SIG-M5 treated with dmso at 0.1 percent for 504 hours (cell line): ENCODE data around the gene C20orf144.

Experiments
- DNase-seq: peaks from one replicate; lab custom pipeline; 2025; ENCODE audit not compliant: unreplicated experiment; lab: John Stamatoyannopoulos, UW

C20orf144 gene

DNA sequence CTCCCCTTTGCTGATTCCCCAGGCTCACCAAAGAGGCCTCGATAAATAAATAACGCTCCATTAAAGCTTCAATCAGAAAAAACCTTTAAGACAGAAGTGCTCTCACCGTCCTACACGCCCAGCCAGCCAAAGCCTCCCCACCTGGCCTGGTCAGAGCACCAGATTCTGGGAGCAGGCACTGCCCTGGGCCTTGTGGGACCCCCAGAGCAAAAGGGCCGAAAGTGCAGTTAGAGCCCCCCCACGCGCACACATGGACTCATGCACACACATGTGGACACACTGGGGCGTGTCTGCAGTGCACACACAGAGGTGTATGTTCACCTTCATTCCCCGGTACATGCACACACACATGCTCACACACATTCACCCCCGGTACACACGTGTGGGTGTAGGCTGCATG lies 14.0 kb downstream of the C20orf144 start:
- DNase-seq: no peak

DNA sequence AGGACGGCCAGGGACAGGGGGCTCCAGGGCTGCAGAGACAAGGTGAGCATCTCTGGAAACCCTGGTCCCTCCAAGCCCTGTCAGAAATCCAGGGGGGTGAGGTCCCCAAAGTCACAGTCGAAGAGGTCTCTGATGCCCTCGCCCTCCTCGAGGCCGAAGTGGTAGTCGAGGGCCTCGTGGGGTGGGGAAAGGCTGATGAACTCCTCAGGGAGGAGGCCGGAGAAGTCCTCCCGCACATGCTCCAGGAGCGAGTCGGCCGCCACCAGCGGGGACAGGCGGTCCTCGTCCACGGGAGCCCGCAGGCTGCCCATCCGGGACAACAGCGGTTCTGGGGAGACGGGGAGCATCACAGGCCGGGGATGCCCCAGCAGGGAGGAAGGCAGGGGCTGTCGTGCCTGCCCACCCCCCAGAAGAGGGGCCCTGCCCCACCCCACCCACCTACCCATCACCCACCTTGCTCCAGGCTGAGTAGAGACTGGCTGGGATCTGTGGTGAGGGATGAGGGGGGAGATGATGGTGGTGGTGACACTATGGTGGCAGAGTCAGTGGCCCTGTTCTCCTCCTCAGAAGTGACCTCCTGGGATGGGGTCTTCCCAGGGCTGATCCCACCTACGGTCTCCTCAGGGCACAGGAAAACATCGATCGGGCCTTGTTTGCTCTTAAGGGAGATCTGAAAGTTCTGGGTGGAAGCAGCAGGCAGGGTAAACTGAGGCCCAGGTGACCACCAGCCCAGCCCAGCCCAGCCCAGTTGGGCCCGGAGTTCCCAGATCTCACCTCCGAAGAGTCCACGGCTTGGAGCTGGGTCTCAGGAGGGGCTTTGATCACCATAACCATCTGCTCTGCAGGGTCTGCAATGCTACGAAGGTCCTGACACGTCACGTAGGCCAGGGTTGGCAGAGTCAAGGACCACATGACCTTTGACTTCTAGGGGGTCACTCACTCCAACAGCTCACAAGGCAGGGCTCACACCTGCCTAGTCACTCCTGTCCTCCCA lies 14.8 kb downstream of the C20orf144 start:
- no peak for DNase-seq

GRCh38 chr20:33677991-33678702 lies 16.0 kb downstream of the C20orf144 start:
- DNase-seq: no peak

DNA sequence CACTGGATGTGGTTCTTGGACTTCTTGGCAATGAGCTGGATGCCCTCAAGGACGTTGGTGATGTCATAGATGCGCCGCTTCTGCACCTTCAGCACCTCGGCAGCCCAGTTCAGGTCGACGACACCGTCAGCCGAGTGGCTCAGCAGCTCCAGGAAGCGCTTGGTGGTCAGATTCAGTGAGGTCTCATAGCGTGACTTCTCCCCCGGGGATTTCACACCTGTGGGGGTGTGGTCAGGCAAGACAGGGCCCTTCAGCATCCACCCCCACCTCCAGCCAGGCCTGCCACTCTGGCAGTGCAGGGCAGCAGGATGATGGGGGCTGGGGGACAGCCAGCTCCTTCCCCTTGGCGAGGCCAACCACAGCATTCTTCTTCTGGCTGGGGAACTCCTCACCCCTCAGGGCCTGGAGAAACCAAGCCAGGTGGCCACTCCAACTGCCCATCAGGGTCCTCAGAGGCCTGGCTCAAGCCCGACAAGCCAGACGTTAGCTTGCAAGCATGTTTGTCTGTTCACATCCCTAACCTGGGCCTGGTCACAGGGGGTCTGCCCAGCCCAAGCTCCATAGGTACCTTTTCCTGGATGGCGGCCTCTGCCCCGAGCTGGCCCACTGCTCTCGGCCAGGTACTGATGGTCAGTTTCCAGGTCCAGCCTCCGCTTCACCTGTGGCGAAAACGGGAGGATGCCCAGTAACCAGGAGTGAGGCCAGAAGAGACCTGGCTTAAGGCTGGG lies 17.8 kb downstream of the C20orf144 start:
- DNase-seq: no peak

DNA sequence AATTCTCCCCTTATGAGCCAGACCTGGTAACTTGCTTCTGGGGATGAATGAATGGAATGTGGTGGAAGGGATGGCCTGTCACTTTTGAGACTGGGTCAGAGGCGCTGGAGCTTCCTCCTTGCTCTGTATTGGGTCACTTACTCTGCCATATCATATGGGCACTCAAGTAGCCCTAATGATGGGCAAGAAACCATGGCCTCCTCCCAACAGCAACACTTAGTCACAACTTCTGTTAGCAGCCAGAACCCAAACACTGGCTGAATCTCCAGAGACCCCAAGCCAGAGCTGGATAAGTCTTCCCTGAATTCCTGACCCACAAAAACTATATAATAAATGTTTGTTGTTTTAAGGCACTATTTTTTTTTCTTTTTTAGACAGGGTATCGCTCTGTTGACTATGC lies 18.6 kb downstream of the C20orf144 start:
- DNase-seq: no peak

- DNase-seq: no peak
Measured at GRCh38 chr20:33681288-33681687, 19.2 kb downstream of the C20orf144 start.

DNA sequence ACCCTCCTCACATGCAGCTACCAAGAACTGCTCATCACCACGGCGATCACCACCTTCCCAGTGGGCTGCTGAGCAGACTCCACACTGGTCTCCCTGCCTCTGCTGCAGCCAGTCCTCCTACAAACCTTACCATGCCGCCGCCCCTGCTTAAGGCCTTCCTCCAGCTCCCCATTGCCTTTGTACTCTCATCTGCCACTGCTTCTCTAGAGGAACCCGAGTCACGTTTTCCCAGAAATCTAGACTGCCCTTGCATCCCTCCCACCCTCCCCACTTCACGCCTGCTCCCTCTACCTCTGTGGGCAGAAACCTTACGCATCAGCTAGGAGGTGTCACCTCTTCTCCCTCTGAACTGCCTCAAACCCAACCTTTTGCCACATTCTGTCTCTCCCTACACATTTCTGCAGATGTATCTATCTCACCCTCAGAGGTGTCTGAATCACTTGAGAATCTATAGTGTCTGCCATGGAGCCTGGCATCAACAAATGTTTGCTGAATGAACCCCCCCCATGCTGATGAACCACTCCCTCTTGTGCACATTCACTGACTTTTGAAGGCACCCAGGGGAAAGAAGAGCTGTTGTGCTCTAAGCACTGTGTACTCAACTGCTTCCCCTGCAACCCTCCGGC lies 19.7 kb downstream of the C20orf144 start:
- DNase-seq: no peak

DNA sequence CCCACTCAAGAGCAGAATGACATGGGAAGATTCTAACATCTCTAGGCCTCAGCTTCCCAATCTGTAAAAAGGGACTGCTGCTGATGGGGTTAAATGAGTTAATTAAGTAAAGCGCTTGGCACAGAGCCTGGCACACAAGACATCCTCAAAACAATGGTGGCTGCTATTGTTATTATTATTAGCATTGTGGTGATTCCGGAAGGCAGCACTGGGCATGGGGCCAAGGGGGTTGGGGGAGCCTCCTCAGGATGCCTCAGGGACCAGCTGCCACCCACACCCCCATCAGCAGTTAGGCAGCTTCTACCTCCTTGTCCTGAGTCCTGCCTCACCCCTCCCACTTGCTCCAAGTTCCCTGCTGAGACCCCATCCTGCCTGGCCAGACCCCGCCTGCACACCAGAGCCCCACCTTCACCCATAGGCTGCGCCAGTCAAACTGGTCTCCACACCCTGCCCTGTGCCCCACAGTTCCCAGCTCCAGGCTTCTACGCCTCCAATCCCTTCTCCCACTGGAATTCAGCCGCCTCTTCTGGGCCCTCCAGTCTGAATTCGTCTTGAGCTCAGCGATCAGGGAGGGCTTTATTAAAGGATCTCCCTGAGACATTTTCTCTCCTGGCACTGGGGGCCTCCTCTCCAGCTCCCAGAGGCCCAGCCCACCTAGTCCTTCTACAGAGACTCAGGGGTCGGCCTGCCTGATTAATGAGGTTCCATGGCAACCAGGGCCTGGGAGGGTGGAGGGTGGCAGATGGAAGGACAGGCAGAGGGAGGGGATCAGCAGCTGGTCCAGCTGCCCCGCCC lies 22.6 kb downstream of the C20orf144 start:
- DNase-seq: no peak

- peak; percentile 68 for DNase-seq
Measured at GRCh38 chr20:33685328-33686099, 23.4 kb downstream of the C20orf144 start.

DNA sequence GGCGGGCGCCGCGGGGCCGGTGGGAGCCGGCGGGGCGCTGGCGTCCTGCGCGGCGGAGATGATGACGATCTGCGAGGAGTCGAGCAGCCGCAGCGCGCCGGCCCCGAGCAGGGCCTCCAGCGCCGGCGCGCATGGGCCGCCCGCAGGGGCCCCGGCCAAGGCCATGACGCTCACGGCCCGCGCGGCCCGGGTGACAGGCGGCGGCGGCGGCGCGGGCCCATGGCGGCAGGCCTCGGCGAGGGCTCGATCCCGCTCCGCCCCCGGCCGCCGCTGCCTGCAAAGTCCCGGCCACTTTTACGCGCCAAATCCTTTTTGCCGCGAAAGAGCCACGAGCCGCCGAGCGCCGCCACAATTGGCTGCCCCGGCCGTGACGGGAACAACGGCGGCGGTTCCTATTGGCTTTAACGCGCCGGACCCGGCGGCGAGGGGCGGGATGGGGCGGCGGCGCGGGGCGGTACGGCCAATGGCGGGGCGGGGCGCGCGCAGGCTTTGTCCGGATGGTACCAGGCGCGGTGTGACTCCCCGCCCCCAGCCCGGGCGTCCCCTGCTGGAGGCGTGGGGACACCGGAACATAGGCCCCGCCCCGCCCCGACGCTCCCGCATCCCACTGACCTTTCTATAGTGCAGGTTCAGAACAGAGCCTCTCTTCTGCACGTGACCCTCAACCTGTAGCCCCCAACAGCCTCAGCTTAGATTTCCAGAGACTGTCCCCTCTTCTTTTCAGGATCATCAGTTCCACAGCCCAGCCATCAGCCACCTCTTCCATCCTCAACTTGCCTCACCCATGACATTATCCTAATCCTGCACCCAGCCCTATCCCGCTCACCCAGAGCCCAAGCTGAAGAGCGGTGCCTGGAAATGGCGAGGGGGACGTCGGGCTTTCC lies 24.2 kb downstream of the C20orf144 start, which contains the start of gene E2F1:
TSS of gene E2F1 (minus strand) at position 286 of the 884 bp plus-strand sequence. CDS start at position 165, 121 bp downstream.
- DNase-seq: peak; percentile 93

DNA sequence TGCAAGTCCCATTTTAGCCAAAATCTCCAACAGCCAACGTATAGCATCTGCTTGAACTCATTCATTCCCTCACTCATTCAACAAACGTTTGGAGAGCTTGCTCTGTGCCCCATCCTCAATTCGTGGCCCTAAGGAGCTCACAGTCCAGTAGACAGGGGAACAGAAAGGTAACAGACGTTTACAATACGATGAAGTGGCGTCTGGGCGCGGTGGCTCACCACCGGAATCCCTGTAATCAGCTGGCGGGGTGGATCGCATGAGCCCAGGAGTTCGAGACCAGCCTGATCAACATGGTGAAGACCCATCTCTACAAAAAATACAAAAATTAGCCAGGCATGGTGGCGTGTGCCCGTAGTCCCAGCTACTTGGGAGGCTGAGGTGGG lies 24.8 kb downstream of the C20orf144 start:
- DNase-seq: no peak

DNA sequence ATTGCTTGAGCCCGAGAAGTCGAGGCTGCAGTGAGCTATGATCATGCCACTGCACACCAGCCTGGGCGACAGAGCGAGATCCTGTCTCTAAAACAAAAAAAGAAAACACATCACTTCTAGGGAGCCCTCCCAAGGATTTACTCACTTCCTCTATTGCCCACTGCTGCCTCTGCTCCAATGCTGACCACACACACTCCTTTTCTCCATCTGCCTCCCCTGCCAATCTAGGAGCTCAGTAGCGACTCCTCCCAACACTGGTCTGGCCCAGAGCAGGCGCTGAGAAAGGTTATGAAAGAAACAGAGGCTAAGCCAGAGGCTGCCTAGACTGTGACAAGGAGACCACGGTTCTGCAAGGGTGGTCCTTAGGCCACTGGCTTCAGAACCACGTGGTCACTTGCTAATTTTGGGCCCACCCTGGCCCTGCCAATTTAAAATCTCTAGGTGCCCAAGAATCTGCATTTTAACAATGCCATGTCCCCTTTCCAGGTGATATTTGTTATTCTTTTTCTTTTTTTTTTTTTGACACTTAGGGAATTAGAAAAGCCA lies 25.3 kb downstream of the C20orf144 start:
- DNase-seq: peak; percentile 94

GRCh38 chr20:33687993-33688937 lies 26.1 kb downstream of the C20orf144 start:
- DNase-seq: no peak

GRCh38 chr20:33688938-33689424 lies 26.9 kb downstream of the C20orf144 start:
- DNase-seq: no peak

- DNase-seq: no peak
Measured at GRCh38 chr20:33689493-33689892, 27.4 kb downstream of the C20orf144 start.

DNA sequence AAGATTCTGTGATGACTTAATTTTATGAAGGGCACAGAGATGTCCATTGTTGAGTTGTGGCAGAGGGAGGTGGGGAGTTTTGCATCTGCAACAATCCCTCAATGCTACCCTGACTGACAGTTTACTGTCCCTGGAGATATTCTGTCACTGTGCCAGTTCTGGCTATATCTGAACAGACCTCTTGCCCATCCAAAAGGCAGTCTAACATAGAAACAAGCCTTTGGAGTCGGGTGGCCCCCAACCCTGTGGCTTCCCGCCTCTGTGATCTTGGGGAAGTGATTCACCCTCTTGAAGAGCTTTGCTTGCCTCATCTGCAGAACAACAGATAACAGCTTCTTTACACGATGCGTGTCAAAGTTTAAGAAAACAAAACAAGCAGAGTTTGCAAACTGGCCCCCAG lies 27.8 kb downstream of the C20orf144 start:
- peak; percentile 78 for DNase-seq

DNA sequence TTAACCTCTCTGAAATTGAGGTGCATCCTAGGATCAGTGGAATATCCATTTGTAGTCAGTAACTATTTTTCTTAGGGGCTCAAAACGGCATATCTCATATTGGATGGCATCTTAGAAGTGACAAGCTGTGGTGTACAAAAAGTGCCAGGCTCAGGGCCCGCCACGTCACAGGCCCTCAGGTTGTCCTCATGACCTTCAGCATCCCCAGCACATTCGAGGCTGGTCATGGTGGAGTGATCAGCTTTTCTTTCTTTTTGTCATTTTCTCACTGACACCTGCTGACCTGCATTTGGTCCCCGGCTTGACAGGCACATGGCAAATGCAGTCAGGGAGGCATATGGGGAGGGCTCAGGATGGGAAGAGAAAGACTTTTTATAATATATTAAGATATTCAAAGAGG lies 31.2 kb downstream of the C20orf144 start:
- DNase-seq: no peak
